GM18517 (cell line): ENCODE measurements around the gene PIGU.
"Not testable (repeated sequence)": the region's sequence is repeated elsewhere in the genome, so short reads cannot be mapped to it uniquely, and the experiment has no call there.

Experiments
- ATAC-seq: cut with Tn5 transposase; IDR thresholded peaks from one replicate; pipeline ENCODE4 v1.9.1; 2021; ENCODE audit warnings: mild to moderate bottlenecking, moderate library complexity; ENCODE audit not compliant: unreplicated experiment

The PIGU gene

GRCh38 chr20:34663213-34663943 is 13.5 kb downstream of the PIGU start:
- ATAC-seq = no peak

GRCh38 chr20:34661811-34662210 is 15.1 kb downstream of the PIGU start:
- ATAC-seq = not testable (repeated sequence)

GRCh38 chr20:34658654-34659053 is 18.2 kb downstream of the PIGU start:
- not testable (repeated sequence) for ATAC-seq

DNA sequence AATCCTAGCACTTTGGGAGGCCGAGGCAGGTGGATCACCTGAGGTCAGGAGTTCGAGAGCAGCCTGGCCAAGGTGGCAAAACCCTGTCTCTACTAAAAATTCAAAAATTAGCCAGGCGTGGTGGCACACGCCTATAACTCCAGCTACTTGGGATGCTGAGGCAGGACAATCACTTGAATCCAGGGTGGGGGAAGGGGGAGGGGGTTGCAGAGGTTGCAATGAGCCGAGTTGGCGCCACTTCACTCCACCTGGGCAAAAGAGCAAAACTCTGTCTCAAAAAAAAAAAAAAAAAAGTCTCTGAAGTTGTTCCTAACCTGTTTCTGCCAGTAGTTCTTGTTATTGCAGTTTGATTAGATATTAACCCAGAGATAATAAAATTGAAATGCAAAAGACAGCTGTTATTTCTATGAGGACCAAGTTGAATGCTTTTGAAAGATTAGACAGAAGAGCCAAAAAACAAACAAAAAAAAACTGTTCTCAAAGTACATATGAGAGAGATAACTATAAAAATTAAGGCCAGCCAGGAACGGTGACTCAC is 22.6 kb downstream of the PIGU start:
- ATAC-seq = no peak

DNA sequence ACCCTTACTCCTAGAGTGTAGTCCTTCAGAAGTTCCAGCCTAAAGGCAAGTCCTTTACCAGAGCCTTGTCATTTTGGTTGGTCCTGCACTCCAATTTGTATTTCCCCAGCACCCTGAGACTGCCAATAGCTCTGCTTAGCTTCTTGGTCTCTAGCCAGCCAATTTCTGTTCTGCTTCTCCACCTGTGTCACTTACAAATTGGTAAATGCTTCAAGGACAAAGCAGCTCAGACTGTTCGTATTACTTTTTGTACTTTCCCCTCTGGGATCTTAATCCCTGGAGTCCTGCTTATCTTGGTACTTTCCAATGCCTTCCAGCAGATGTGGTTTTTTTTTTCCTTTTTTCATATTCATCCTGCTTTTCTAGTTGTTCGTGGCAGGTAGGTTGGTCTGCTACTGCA is 25.7 kb downstream of the PIGU start:
- no peak for ATAC-seq

- ATAC-seq = no peak
Measured at GRCh38 chr20:34647737-34648136, 29.2 kb downstream of the PIGU start.

- no peak for ATAC-seq
Measured at GRCh38 chr20:34644951-34645350, 31.9 kb downstream of the PIGU start.

DNA sequence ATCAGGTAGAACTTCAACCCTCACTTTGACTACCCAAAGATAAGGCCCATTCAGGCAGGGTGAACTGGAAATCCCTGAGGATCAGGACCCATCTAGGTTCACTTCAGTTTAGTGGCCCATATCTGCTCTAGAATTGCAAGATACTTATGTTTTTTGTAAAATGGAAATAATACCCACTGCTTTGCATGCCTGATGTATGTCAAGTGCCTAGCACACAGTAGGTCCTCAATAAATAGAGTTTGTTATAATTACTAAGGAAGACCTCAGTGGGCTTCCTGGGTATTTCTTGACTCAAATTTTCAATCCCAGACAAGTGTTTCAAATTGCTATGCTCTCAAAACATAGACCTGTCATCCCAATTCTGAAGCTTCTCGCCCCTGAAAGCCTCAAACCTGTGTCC is 32.5 kb downstream of the PIGU start:
- no peak for ATAC-seq

- ATAC-seq = no peak
Measured at GRCh38 chr20:34643928-34644327, 33.0 kb downstream of the PIGU start.

- no peak for ATAC-seq
Measured at GRCh38 chr20:34642009-34642408, 34.9 kb downstream of the PIGU start.

DNA sequence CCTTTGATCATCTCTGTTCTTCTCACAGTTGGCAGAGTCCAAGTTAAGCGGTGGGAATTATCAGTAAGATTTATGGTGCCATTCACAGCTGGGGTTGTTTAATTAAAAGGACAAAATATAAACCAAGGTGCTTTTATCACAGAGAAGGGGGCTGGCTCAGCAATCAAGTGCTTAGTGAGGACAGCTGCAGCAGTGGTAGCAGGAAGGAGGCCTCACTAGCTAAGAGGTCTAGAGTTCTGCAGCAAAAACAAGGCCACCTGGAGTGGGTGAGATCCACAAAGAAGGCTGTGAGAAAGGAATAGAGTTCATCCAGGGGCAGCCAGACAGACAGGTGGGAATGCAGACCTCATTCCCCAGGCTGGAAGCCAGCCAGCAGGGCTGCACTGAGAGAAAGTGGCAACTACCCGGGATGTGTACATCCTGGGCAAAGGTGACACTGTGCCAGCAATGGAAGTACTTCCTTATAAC is 37.1 kb downstream of the PIGU start:
- no peak for ATAC-seq

DNA sequence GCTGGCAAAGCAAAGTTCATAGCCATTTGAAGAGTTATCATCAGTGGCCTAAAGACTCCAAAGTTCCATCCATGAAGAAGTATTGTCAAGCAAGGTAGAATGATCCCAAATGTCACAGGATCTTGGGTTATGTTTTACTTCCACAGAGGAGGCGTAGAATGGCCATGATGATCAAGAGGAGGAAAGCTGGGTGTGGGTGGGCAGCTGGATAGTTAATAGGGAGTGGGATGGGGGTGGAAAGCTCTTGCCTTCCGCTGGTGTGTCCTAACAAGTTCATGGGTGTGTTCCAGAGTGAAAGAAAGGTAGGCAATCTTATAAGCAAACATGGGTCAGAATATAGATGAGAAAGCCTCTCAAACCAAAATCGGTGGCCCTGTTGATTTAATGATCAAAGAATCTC is 38.4 kb downstream of the PIGU start:
- no peak for ATAC-seq

GRCh38 chr20:34638039-34638292 is 38.9 kb downstream of the PIGU start:
- ATAC-seq = no peak

DNA sequence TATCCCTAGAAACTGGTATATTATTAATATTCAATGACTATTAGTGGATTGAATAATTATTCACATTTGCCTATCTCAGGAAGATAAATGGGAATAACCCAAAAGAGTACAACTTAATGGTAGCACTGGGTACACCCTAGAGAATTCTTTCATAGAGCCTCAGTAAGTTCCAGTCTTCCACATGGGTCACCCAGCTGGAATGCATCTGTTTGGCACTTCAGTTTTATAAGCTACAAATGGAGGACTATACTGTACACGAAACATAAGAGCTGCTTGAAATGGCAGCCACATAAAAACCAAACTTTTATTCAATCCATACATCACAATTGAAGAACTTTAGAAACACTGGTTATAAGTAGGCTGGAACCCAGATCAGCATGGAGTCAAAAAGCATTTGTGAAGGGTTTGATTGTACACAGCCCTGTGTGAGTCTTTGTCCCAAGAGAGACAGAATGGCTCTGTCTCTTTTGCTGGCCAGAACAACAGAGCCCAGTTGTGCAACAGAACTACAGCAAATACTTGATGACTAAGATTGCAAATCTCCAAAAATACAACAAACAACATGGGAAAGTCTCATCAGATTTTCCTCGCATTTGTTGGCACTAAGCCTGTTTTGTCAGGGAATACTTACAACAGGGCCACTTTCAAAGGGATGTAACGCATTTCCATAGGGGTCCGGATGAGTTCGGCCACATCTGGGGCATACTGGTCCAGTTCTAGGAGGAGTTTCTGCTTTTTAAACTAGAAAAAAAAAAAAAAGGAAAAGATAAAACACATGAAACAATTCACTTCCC is 39.5 kb downstream of the PIGU start:
- no peak for ATAC-seq

GRCh38 chr20:34636648-34637047 is 40.2 kb downstream of the PIGU start:
- no peak for ATAC-seq

DNA sequence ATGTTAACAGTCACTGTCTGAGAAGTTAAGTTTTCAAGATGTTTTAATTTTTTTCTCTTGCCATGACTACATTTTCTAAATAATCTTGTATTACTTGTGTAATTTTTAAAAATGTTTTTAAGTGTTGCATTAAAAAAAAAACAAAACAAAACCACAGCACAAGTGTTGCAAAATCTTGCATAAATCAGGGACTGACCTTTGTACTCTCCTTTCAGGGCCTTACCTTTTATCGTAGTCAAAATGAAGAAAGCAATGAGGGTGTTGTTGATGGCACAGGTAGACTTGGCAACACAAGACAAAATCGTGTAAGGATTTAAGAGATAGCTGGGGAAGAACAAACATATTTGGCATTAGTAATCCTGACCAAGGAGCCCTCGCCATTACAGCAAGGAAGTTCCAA is 42.5 kb downstream of the PIGU start:
- ATAC-seq = no peak

DNA sequence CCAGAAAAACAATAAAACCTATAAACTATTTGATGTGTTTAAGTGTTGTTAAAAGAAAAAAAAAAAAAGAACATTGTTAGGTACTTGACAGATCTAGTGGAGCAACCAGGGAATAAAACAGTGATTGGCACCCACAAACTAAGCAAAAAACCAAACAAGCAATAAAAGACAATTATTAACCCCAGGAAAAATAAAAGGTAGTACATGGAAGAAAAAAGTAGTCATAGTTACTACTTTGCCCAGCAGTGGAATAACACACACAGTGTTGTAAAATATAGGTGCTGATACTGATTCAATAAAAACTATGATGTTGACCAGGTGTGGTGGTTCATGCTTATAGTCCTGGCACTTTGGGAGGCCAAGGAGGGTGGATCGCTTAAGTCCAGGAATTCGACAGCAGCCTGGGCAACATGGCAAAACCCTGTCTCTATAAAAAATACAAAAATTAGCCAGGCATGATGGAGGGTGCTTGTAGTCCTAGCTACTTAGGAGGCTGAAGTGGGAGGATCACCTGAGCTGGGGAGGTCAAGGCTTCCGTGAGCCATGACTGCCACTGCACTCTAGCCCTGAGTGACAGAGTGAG is 43.9 kb downstream of the PIGU start:
- ATAC-seq = no peak

- ATAC-seq = no peak
Measured at GRCh38 chr20:34629904-34630303, 47.0 kb downstream of the PIGU start.

- ATAC-seq = no peak
Measured at GRCh38 chr20:34629342-34629741, 47.5 kb downstream of the PIGU start.

- ATAC-seq = no peak
Measured at GRCh38 chr20:34628026-34628425, 48.9 kb downstream of the PIGU start.

GRCh38 chr20:34627458-34627857 is 49.4 kb downstream of the PIGU start:
- ATAC-seq = no peak

DNA sequence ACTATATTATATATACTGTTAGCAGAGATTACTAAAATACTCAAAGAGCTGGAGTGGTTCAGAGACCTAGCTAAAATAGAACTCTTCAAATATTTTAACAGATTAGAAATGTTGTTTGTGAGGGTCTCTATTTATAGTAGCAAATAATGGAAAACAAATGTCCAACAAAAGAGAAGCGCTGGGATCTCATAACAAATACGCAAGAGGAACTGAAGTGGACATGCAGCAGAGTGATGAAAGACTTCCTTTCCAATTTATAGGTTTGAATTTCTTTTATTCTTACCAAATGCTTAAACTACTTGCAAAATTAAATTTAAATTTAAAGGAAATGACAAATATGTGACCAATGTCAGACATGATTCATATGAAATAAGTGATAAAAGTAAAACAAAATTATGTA is 49.9 kb downstream of the PIGU start:
- no peak for ATAC-seq
